HPDE6-E6E7 (cell line): ENCODE measurements around the gene NUDT8.
"Not testable (repeated sequence)": the region's sequence is repeated elsewhere in the genome, so short reads cannot be mapped to it uniquely, and the experiment has no call there.

Source experiments
- DNase-seq: peaks from one replicate; pipeline ENCODE4 v3.0.0; 2011; ENCODE audit warnings: missing footprints; ENCODE audit errors: extremely low spot score

NUDT8 gene

DNA sequence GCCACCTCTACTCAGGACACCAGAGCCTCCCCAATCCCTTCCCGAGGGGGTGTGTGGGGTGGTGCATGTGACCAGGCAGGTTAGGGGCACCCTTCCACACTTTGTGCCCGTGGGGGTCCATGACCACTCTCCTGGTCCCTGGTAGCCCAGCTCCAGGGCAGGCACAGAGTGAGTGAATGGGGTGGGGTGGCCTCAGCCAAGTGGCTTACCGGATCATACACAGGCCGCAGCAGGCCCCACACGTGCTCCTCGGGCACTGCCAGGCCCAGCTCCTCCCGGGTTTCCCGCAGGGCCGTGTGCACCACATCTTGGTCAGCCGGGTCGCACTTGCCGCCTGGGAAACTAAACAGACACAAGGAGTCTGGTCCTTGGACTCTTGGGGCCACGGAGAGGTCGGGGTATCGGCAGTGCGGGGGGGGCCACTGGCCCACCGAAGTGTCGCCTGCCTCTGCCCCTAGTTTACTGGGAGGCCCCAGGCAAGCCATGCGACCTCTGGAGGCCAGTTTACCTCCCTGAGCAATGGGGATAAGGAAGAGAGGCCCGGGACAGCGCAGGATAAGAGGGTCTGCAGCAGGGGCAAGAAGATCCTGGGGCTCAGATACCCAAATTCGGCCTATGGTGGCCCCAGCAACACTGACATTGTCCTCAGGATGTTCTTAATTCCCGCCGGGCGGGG lies 889 bp downstream of the NUDT8 start:
- DNase-seq = no peak

- no peak for DNase-seq
Observed at GRCh38 chr11:67627812-67628624, 1.7 kb downstream of the NUDT8 start.

GRCh38 chr11:67627441-67627811 lies 2.3 kb downstream of the NUDT8 start:
- no peak for DNase-seq

DNA sequence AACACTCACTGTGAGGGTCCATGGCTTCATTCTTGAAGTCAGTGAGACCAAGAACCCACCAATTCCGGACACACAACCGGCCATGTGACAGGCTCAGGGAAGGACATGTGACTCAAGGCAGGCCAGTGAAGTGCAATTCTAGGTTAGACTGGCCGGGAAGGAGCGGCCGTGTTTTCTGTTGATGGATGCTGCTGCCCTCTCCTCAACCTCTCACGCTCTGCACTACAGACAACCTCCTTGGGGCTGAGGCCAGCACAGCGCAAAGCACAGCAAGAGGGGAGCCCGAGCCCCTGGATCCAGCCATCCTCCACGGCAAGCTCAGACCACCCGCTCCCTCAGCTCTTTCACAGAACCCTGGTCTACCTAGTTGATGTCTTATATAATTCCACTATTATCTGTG lies 2.8 kb downstream of the NUDT8 start:
- DNase-seq = no peak

DNA sequence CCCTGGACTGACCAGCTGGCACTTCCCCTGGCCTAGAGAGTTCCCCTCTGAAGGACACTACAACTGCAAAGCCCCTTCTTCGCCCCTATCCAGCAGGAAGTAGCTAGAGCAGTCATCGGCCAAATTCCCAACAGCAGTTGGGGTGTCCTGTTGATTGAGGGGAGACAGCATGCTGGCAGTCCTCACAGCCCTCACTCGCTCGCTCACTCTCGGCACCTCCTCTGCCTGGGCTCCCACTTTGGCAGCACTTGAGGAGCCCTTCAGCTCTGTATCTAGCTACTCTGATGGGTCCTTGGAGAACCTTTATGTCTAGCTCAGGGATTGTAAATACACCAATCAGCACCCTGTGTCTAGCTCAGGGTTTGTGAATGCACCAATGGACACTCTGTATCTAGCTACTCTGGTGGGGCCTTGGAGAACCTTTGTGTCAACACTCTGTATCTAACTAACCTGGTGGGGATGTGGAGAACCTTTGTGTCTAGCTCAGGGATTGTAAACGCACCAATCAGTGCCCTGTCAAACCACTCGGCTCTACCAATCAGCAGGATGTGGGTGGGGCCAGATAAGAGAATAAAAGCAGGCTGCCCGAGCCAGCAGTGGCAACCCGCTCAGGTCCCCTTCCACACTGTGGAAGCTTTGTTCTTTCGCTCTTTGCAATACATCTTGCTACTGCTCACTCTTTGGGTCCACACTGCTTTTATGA lies 3.5 kb downstream of the NUDT8 start:
- not testable (repeated sequence) for DNase-seq

GRCh38 chr11:67623795-67624194 lies 5.9 kb downstream of the NUDT8 start:
- not testable (repeated sequence) for DNase-seq

GRCh38 chr11:67622905-67623304 lies 6.8 kb downstream of the NUDT8 start:
- DNase-seq = not testable (repeated sequence)

- DNase-seq = not testable (repeated sequence)
Observed at GRCh38 chr11:67621928-67622327, 7.8 kb downstream of the NUDT8 start.

DNA sequence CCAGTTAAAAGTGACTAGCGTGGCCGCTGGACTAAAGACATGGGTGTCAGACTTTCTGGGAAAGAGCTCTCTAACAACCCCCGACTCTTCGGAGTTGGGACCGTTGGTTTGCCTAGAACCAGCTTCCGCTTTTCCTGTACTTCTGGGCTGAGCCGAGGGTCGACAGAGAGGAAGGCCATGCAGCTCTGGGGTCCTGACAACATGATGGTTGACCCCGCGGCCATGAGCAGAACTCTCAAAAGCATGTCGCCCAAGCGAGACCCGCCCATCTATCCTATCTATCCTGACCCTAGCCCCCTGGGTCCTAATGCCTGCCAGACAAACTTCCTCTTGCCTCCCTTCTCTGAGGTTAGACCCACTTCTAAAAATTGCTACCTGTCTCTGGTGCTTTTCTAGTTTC lies 9.1 kb downstream of the NUDT8 start:
- not testable (repeated sequence) for DNase-seq

DNA sequence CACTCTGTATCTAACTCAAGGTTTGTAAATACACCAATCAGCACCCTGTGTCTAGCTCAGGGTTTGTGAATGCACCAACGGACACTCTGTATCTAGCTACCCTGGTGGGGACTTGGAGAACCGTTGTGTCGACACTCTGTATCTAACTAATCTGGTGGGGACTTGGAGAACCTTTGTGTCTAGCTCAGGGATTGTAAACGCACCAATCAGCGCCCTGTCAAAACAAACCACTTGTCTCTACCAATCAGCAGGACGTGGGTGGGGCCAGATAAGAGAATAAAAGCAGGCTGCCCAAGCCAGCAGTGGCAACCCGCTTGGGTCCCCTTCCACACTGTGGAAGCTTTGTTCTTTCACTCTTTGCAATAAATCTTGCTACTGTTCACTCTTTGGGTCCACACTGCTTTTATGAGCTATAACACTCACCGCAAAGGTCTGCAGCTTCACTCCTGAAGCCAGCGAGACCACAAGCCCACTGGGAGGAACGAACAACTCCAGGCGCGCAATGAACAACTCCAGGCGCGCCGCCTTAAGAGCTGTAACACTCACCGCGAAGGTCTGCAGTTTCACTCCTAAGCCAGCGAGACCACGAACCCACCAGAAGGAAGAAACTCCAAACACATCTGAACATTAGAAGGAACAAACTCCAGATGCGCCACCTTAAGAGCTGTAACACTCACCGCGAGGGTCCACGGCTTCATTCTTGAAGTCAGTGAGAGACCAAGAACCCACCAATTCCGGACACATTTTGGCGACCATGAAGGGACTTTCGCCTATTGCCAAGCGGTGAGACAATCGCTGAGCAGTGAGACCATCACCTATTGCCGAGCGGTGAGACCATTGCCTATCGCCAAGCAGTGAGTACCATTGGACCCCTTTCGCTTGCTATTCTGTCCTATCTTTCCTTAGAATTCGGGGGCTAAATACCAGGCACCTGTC lies 9.8 kb downstream of the NUDT8 start:
- DNase-seq = not testable (repeated sequence)

- not testable (repeated sequence) for DNase-seq
Observed at GRCh38 chr11:67618901-67619659, 10.7 kb downstream of the NUDT8 start.

- DNase-seq = no peak
Observed at GRCh38 chr11:67617243-67617953, 12.3 kb downstream of the NUDT8 start.

- DNase-seq = no peak
Observed at GRCh38 chr11:67616431-67617242, 13.1 kb downstream of the NUDT8 start.

- no peak for DNase-seq
Observed at GRCh38 chr11:67615728-67616430, 13.9 kb downstream of the NUDT8 start.

DNA sequence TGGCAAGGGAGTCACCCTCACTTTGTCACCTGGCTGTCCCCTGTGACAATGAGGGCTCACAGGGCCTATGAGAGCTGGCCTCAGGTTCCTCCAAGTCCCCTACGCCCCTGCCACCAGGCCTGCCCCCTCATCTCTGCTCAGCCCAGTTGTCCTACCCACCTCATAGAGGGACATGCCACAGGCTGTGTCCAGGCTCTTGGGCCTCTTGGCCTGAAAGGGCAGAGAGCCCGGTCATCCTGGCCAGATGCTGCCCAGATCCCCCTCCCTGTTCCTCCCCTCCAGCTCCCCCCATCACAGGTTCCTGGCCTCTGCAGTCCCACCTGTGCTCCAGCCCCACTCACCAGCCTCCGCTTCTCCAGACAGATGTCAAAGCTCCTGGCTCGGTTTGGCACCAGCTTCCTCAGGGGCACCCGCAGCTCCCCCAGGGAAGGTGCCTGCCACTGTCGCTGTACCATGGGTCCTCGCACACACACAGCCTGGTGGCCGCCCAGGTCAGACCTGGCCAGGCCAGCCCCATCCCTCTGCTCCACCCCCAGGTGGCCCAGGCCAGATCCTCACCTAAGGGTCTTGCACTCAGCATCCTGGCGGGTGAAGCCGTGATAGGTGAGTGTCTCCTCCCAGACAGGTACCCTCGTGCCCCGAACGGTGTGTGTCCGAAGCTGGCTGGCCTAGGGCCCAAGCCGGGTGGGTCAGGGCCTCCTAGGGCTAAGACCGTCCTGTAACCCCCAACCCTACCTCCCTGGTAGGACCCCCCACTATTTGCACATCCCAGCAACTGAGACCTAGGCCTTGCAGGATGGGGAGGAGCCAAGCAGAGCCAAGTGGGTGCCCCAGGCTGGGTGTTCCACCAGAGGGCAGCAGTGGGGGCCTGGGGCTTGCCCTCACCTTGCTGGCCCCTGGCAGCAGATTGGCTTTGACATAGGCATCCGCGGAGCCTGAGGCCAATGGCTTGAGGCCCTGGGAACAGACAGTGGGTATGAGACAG lies 14.7 kb downstream of the NUDT8 start:
- DNase-seq = no peak

DNA sequence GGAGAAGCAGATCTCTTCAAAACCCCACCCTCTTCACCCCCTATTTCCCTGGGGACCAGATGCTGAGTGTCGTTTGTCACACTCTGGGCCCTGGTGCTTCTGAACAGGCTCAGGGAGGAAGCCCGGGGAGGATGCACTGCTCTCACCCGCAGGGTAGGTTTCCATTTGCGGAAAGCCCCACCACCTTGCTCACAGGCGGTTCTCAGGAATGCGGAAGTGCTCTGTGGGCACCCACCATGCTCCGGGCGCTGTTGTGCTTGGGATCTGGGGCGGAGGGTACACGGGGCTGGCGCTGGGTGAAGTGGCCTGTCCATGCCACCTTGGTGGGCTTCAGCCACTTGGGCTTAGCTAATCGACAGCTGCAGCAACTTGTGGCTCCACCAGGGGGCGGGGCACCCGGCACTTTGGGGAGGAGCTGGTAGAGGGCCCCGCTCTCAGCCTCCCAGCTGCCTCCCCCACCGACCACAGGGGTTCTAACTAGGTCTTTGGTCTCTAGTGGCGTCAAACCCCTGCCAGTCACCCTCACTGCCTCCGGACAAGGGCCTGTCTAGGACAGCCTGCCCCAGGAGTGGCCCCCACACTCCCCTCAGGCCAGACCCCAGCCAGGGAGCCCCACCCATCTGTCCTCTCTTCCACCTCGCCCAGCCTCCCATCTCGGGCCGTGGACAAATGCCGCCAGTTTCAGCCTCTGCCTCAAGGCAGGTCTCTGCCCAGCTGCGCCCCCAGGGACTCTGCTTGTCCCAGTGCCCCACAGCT lies 15.6 kb downstream of the NUDT8 start:
- DNase-seq = peak; percentile 63
